CD4-positive, alpha-beta T cell treated with Interleukin-15 for 1 hour (primary cell): ENCODE measurements around the gene OR51B2.
"Not testable (repeated sequence)": the region's sequence is repeated elsewhere in the genome, so short reads cannot be mapped to it uniquely, and the experiment has no call there.

Experiments
- DNase-seq: peaks from one replicate; pipeline ENCODE4 v3.0.0-alpha.2; 2020

OR51B2 gene

DNA sequence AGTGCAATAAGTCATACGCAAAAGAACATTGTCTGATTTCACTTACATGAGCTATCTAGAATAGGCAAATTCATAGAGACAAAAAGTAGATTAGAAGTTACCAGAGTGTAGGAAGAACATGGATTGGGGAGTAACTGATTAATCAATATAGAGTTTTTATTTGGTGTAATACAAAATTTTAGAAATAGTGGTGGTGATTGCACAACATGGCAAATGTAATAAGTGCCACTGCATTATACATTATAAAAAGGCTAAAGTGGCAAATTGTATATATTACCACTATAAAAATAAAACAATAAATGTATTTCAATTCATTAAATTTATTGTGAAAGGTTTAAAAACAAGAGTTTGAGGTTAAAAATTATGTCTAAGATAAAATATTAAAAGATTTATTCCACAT is 13.7 kb downstream of the OR51B2 start:
- no peak for DNase-seq

DNA sequence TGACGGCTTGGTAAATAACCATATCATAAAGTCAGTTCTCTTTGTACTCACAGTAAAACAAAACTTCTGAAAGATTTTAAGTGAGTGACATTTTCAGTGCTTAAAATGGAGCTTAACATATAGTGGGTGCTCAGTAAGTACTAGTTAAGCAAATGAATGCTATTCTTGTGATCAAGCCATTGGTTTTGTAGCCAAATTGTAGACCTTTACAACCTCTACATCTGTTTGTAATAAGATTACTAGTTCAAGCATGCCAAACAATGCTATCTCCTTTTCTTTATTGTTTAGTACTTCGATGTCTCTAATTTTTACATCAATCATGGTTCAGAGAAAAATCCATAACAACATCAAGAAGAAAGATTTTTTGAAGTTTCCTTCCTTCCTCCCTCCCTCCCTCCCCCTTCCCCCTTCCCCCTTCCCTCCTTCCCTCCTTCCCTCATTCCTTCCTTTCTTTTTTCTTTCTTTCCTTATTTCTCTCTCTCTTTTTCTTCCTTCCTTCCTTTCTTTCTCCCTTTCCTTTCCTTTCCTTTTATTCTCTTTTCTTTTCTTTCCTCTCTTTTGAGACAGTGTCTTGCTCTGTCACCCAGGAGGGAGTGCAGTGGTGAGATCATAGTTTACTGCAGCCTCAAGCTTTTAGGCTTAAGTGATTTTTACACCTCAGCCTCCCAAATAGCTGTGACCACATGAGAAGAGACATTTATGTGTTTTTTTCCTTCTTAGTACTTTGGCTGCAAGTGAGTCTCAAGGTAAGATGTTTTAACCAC is 16.7 kb downstream of the OR51B2 start:
- no peak for DNase-seq

DNA sequence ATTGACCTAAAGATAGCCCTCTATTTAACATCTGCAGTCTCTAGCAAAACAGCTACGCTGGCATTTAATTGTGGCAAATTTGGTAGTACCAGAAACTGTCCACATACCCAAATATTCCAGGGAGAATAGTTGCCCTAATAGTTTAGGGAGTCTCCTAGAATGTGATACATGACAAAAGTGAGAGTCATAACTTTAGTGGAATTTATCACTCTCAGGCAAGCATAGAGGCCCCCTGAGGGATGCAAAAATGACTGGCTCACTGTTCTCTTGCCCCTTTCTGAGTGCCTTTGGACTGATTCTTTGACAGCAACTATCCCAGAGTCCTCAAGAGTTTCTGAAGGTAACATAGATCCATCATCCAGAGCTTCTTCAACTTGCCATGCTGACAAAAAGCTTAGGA is 20.1 kb downstream of the OR51B2 start:
- no peak for DNase-seq

DNA sequence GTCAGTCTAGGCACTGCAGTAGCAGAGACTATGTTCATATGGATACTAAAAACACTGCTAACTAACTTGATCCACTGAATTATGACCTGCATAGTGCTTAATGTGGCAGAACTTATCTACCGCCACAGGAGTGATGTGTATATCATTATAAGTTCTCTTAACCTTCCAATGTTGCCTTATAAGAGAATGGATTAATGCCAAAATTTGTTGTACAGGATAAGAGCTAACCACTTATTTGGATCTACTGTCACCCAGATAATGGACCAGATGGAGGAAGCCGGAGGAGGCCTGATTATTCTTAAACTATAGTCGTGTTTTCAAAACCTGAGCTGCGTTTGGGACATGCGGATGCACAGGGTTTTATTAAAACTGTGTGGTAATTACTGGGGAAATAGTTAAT is 20.5 kb downstream of the OR51B2 start:
- no peak for DNase-seq

DNA sequence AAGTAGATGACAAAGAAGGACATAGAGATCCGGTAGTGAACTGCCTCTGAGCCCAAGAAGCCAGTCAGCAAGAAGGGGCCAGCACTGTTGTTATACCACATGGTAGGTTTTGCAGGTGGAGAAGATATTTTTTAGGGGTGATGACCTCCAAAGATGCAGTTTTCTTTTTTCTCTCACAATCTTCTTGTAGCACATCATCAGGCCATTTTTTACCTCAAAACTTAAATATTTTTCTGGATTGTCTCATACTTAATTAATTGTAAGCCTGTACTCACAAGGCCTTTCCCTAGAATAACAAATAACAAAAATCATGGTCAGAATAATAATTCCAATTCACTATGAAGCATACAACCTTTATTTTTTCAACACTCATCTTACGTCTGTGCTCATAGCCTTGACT is 22.3 kb downstream of the OR51B2 start, which contains the start of gene OR51B4:
TSS of gene OR51B4 (minus strand) at position 101 of the 400 bp plus-strand sequence. CDS start at position 101, 0 bp downstream.
- DNase-seq, result no peak

DNA sequence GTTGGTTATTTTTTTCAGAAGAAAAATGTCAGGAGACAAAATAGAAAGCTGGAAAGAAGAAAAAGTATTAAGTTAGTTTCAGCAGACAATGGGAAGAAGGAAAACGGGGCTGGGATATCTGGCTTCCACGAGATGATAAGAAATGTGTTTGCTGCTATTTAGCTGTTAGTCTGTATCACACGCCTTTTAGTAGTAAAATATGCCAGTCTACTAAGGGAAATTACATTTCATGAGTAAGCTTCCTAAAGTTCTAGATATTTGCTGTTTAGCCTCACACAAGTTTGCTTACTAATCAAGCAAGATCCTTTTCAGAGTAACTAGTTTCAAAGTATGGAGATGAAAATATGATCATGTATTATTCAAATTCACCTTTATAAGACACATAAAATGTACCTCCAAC is 23.8 kb downstream of the OR51B2 start:
- no peak for DNase-seq

DNA sequence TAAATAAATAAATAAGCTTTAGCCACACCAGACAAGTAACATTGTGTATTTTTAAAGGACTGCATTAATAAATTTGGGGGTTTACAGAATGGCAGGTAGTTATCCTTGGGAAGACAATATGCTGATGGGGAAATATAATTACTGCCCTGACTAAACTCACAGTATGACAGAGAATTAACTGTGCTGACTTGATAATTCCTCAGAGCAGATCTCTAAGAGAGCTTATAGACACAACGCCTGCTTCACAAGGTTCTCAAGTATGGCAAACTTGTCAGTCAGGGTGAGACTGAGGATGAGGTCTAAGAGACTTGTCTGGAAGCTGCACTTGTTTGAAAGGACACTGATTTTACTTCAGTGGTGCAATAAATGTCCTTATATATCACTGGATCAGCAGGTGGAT is 25.6 kb downstream of the OR51B2 start:
- DNase-seq, result no peak

DNA sequence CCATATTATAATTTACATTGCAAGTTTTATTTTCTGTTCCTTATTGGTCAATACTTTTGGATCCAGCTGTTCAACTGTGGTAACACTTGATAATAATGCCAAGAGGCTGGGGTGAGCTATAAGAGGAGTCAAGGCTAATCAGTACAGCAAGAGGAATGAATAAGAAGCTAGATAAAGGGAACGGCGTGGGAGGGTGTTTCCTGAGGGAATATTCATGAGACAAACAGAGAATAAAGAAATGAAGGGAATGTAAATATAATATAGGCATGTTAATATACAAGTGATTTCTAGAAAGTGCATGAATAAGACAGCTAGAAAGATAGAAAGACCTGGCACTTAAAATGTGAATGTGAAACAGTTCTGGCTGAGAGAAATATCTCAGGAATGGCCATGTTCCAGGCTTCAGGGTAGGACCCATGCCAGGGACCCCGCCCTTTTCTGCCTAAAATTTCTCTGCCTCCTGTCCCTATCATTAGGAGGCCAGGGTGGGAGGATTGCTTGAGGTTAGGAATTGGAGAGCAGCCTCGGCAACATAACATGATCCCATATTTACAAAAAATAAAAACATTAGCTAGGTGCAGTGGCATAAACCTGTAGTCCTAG is 26.3 kb downstream of the OR51B2 start:
- DNase-seq, result no peak

DNA sequence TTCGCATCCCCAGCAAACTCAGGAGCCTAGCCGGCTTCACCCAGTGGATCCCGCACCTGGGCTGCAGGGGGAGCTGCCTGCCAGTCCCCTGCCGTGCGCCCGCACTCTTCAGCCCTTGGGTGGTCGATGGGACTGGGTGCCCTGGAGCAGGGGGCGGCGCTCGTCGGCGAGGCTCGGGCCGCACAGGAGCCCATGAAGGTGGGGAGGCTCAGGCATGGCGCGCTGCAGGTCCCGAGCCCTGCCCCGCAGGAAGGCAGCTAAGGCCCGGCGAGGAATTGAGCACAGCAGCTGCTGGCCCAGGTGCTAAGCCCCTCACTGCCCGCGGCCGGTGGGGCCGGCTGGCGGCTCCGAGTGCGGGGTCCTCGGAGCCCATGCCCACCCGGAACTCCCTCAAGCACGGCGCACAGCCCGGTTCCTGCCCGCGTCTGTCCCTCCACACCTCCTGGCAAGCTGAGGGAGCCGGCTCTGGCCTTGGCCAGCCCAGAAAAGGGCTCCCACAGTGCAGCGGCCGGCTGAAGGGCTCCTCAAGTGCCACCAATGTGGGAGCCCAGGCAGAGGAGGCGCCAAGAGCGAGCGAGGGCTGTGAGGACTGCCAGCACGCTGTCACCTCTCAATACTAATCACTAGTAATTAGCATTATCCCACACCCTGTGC is 29.6 kb downstream of the OR51B2 start:
- DNase-seq, result not testable (repeated sequence)

DNA sequence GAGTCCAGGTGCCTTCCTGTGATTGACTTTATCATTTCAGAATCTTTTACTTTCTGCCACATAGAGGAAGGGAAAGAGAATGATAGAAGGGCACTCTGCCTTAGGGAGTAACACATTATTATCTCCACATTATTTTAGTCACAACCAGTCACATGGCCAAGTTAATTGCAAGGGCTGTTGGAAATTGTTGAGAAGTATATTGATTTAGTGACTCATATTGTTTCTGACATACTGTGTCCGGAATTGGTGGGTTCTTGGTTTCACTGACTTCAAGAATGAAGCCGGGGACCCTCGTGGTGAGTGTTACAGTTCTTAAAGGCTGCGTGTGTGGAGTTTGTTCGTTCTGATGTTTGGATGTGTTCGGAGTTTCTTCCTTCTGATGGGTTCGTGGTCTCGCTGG is 31.1 kb downstream of the OR51B2 start:
- no peak for DNase-seq

DNA sequence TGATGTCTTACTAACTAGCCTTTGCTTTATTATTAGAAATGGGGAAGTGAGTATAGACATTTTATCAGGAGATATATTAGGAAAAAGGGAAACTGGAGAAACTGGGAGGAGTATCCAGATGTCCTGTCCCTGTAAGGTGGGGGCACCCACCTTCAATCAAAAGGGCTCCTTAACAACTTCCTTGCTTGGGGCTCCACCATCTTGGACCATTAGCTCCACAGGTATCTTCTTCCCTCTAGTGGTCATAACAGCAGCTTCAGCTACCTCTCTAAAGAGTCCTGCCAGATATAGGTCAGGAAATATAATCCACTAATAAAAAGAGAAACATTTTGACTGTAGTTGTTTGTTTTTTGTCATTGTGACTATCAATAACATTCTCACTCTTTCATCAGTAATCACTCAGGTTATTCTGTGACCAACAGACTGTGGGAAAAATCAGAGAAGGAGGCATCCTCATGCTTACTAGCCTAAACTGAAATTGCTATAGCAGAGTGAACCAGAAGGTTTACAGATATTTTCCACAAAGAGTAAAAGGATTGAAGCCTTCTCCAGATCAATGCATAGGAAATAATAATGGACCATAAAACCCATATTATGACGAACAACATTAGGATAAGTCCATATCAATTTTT is 32.8 kb downstream of the OR51B2 start:
- DNase-seq, result no peak

DNA sequence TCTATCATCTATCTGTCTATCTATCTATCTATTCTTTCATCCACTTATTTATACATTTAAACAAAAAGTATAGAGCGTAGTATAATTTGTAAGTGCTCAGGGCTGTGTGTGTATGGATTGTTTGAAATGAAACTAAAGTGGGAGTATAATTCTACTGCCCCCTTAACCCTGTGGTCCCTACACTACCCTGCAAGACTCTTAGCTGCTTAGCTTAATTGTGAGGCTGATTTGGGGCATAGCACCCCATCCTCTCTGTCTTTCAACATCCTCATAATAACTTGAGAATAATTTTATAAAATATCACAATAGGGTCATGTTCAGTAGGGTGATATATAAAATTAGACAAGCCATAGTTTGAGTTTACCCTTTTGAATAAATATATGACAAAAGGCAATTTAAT is 34.0 kb downstream of the OR51B2 start:
- no peak for DNase-seq

DNA sequence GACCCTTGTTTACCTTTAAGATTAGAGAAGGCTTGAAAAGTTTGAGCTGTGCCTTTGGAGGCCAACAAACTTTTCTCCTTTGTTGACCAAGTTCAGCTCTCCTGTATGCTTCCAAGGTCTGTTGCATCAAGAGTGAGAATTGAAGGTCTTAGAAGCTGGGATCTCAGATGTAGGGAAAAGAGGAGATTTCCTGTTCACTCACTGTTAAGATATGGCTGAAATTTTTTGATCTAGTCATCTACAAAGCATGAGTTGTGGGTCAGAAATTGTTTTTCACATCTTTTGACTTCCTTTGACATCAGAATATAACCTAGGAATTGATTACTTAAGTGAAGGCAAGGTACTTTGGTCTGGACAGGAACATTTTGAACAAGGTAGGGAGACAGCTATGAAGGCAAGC is 34.4 kb downstream of the OR51B2 start:
- no peak for DNase-seq

DNA sequence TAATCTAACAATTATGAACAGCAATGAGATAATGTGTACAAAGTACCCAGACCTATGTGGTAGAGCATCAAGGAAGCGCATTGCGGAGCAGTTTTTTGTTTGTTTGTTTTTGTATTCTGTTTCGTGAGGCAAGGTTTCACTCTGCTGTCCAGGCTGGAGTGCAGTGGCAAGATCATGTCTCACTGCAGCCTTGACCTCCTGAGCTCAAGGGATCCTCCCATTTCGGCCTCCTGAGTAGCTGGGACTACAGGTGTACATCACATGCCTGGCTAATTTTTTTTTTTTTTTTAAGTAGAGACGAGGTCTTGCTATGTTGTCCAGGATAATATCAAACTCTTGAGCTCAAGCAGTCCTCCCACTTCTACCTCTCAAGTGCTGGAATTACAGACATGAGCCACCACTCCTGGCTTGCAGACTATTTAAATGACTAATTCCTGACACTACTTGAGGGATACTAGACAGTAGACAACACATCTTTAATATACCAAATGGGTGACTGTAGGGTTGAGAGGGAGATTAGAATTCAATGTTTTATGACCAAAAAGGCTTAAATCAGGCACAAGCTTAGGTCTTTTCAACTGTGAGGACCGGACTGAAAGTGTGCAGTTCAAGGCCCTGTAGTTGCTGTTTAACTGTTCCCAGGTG is 35.1 kb downstream of the OR51B2 start:
- no peak for DNase-seq

DNA sequence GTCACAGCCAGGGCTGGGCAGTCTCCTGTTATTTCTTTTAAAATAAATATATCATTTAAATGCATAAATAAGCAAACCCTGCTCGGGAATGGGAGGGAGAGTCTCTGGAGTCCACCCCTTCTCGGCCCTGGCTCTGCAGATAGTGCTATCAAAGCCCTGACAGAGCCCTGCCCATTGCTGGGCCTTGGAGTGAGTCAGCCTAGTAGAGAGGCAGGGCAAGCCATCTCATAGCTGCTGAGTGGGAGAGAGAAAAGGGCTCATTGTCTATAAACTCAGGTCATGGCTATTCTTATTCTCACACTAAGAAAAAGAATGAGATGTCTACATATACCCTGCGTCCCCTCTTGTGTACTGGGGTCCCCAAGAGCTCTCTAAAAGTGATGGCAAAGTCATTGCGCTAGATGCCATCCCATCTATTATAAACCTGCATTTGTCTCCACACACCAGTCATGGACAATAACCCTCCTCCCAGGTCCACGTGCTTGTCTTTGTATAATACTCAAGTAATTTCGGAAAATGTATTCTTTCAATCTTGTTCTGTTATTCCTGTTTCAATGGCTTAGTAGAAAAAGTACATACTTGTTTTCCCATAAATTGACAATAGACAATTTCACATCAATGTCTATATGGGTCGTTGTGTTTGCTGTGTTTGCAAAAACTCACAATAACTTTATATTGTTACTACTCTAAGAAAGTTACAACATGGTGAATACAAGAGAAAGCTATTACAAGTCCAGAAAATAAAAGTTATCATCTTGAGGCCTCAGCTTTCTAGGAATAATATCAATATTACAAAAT is 35.8 kb downstream of the OR51B2 start:
- no peak for DNase-seq

DNA sequence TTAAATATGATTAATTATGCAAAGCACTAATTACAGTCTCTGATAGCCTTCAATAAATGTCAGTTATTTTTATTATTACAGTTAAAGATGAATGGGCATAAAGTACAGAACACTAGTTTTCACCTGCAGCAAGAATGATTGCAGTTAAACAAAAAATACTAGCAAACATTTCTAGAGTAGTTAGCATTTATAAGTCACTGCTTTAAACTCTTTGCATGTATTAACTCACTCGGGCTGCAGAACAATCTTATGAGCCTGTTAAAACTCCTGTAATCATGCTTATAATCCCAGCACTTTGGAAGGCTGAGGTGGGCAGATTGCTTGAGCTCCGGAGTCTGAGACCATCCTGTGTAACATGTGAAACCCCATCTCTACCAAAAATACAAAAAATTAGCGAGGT is 37.2 kb downstream of the OR51B2 start:
- DNase-seq, result no peak

DNA sequence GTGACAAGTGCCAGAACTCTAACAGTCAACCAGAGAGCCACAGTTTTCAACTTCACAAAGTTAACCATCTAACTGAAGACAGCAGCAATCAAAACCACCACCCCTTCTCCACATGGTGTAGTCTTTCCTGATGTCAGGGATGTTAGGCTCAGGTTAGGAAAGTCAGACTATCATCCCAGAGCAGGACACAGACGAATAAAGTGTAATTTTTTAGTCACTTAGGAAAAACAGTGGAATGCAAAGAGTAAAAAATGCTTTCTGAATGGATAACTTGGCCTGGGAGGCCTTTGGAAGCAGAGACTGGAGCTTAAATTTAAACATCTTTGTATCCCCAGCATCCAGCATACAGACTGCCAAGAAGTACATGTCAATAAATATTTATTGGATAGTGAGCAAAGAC is 37.7 kb downstream of the OR51B2 start:
- DNase-seq, result no peak

DNA sequence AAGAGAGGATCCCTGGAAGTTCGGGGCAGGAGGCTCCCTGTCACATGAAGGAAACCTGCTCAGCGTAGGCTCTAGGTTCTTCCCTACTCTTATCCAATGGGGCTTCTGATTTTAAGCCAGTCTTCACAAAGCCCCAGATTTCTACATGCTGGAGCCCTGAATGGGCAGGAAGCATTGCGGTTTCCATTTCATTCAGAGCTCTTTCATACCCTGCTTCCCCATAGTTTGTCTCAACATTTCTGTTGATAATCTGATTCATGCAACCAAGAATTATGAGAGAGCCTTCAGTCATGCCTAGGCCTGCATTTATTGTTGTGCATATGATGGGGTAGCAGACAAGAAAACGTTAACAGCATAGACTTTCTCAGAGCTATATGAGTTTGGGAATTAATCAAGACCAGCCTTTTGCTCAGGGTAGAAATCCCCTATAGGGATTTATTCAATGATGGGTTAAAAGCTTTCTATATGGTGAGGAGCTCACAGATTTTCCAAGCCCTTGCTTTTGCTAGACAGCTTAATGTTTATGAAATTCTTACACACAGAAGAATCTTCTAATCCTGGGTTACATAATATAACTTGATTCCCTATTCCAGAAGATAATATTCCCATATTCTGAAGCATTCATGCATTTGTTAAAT is 38.3 kb downstream of the OR51B2 start:
- no peak for DNase-seq

DNA sequence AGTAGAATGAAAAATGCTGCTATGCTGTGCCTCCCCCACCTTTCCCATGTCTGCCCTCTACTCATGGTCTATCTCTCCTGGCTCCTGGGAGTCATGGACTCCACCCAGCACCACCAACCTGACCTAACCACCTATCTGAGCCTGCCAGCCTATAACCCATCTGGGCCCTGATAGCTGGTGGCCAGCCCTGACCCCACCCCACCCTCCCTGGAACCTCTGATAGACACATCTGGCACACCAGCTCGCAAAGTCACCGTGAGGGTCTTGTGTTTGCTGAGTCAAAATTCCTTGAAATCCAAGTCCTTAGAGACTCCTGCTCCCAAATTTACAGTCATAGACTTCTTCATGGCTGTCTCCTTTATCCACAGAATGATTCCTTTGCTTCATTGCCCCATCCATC is 39.5 kb downstream of the OR51B2 start:
- DNase-seq, result no peak

DNA sequence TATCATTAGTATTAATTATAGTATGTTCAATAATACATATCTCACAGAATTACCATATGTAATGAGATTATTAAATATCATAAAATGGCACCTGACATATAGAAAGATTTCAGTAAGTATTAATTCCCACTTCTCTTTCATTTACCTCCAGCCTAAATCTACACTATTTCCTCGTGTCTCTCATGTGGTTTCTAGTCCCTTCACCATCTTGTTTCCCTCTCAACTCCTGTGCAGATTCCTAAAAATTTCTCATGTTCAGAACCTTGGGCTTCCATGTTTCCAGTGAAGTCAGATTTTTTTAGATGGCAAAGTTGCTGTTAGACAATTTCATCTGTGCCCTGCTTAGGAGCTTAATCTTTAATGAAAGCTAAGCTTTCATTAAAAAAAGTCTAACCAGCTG is 40.2 kb downstream of the OR51B2 start:
- no peak for DNase-seq

DNA sequence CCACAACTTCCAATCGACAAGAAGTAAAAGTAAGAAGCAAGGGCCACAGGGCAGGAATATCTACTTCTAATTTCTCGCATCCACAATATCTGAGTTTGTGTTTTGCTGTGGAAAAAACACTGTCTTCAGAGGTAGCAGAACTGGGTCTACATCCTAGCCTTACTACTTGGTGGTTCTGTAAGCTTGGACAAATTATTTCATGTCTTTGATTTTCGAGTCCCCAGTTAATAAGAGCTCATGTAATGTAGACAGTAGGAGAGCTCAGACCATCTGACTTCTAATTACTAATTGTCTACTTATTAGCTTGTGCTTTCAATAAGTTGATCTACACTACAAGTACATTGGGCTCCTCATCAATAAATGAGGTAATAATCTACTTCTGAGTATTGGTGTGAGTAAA is 41.0 kb downstream of the OR51B2 start:
- no peak for DNase-seq

DNA sequence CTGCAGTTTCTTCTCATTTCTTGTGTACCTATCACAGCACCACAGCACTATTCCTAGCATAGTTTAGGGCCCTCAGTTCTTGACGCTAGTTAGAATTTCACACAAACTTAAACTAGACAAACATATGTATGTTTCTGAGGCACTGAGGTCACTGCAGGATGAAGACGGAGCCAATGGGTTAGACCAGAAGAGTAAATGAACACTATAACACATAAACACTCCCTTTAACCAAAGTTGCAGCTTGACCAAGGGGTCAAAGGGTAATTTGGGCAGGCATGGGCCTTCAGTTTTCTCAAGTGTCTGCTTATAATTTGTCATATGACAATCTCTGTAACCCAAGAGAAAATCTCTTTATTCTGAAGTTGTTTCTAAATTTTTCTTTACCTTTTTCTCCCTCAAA is 41.5 kb downstream of the OR51B2 start:
- no peak for DNase-seq
